ENCODE results near the gene EMP2. TPM values are rescaled to one million over a fixed set of nuclear protein-coding genes. Genes with fewer than 3 reads are reported as not detected.

EMP2 gene
- total and polyA plus RNA-seq, 8 donors = 10.7 to 60.9 (median 38.8) TPM

- no peak for DNase-seq
- Histone ChIP-seq H3K4me3 (no peak overlapping the region), H3K27ac (no peak overlapping the region), H3K4me1 (peaks cover 5 to 38% (median 22%) of the 10 kb centered on the region in 4 donors), H3K36me3 (peaks cover 0 to 8% (median 5%) of the 10 kb centered on the region in 4 donors), H3K9me3 (peaks cover 0 to 10% (median 6%) of the 10 kb centered on the region in 4 donors), H3K27me3 (no peaks in the 10 kb centered on the region)
- intact Hi-C loops (cut with DNase I; ENCODE audit: low total_unique reads) = no loop called here
- TF ChIP-seq EP300 (IDR thresholded peaks at IDR 0.05) (no peak), POLR2AphosphoS5 (IDR thresholded peaks at IDR 0.05) (no peak), CTCF (IDR thresholded peaks at IDR 0.05) (no peak), POLR2A (IDR thresholded peaks at IDR 0.05) (no peak)
- 74 to 85% (median 77%) methylated on average over 6 of the region's 6 CpGs for whole genome bisulfite sequencing, 5 donors
These were observed 13.8 kb downstream of the EMP2 start for GRCh38 chr16:10566613-10567012.

- 67 to 79% (median 77%) methylated on average over 5 of the region's 5 CpGs for WGBS, 5 donors
These were observed 15.2 kb downstream of the EMP2 start for GRCh38 chr16:10565167-10565566.

GRCh38 chr16:10564591-10564990 lies 15.8 kb downstream of the EMP2 start:
- Histone ChIP-seq H3K27me3 (no peaks in the 10 kb centered on the region), H3K27ac (peak overlapping the region in 4 of 5 donors; percentile 3 to 40 (median 26)), H3K9me3 (peaks cover 0 to 10% (median 6%) of the 10 kb centered on the region in 4 donors), H3K4me3 (no peak overlapping the region), H3K36me3 (peaks cover 0 to 5% (median 4%) of the 10 kb centered on the region in 4 donors), H3K4me1 (peaks cover 11 to 51% (median 35%) of the 10 kb centered on the region in 4 donors)
- intact Hi-C loops (cut with DNase I; ENCODE audit: low total_unique reads) = no loop called here
- no peak for DNase-seq
- TF ChIP-seq POLR2A (IDR thresholded peaks at IDR 0.05) (no peak), POLR2AphosphoS5 (IDR thresholded peaks at IDR 0.05) (no peak), CTCF (IDR thresholded peaks at IDR 0.05) (no peak), EP300 (IDR thresholded peaks at IDR 0.05) (no peak)
- WGBS, 5 donors = 60 to 76% (median 74%) methylated on average over 5 of the region's 5 CpGs

More at GRCh38 chr16:10565167-10565566, 15.2 kb downstream of the EMP2 start:
- H3K36me3 ChIP-seq = peaks cover 0 to 5% (median 4%) of the 10 kb centered on the region in 4 donors
- DNase-seq = no peak
- peaks cover 11 to 51% (median 32%) of the 10 kb centered on the region in 4 donors for H3K4me1 ChIP-seq
- no peaks in the 10 kb centered on the region for H3K27me3 ChIP-seq
- TF ChIP-seq POLR2AphosphoS5 (IDR thresholded peaks at IDR 0.05) (no peak), CTCF (IDR thresholded peaks at IDR 0.05) (no peak), POLR2A (IDR thresholded peaks at IDR 0.05) (no peak), EP300 (IDR thresholded peaks at IDR 0.05) (no peak)
- H3K4me3 ChIP-seq = no peak overlapping the region
- peak overlapping the region in 4 of 5 donors; percentile 3 to 40 (median 26) for H3K27ac ChIP-seq
- peaks cover 0 to 10% (median 6%) of the 10 kb centered on the region in 4 donors for H3K9me3 ChIP-seq
- intact Hi-C loops (cut with DNase I; ENCODE audit: low total_unique reads) = no loop called here

- H3K27me3 ChIP-seq = no peaks in the 10 kb centered on the region
- no peak for DNase-seq
- no peak for TF ChIP-seq CTCF (IDR thresholded peaks at IDR 0.05)
- TF ChIP-seq POLR2AphosphoS5 (IDR thresholded peaks at IDR 0.05) = no peak
- no peak for TF ChIP-seq EP300 (IDR thresholded peaks at IDR 0.05)
- TF ChIP-seq POLR2A (IDR thresholded peaks at IDR 0.05) = no peak
- peaks cover 28 to 66% (median 52%) of the 10 kb centered on the region in 4 donors for H3K4me1 ChIP-seq
- H3K4me3 ChIP-seq = no peak overlapping the region
- H3K9me3 ChIP-seq = peaks cover 0 to 10% (median 6%) of the 10 kb centered on the region in 4 donors
- H3K36me3 ChIP-seq = peaks cover 0 to 5% (median 4%) of the 10 kb centered on the region in 4 donors
- intact Hi-C loops (cut with DNase I; ENCODE audit: low total_unique reads) = no loop called here
- H3K27ac ChIP-seq = peak overlapping the region in 2 of 5 donors; percentile 88 to 96
These were observed 18.0 kb downstream of the EMP2 start for GRCh38 chr16:10562361-10562899.
